Fibroblast of villous mesenchyme (primary cell): ENCODE data around the gene KRT9. TPM values are rescaled to one million over a fixed set of nuclear protein-coding genes. Genes with fewer than 3 reads are reported as not detected.
"Not testable (repeated sequence)": the region's sequence is repeated elsewhere in the genome, so short reads cannot be mapped to it uniquely, and the experiment has no call there.

Experiments used
- DNase-seq: peaks from one replicate; pipeline ENCODE4 v3.0.0-alpha.2; 2010; ENCODE audit warnings: low read depth
- H3K4me3 ChIP-seq: 2 replicates; pipeline ENCODE4 v1.5.1; 2011; ENCODE audit warnings: low read depth, mild to moderate bottlenecking, low read length
- total RNA-seq: library from RNA; depleted of rRNA; stranded (reverse); fragments of >200 nt; gene quantifications from 2 replicates; pipeline ENCODE4 v1.2.3, GENCODE V29; 2012
- TF ChIP-seq, protein P1 (sequence below): IDR thresholded peaks from 2 replicates; pipeline ENCODE4 v1.5.1; 2012; ENCODE audit warnings: low read depth, mild to moderate bottlenecking, low read length; ENCODE audit not compliant: insufficient read depth

Gene KRT9
- total RNA-seq, 1 donor = not detected

DNA sequence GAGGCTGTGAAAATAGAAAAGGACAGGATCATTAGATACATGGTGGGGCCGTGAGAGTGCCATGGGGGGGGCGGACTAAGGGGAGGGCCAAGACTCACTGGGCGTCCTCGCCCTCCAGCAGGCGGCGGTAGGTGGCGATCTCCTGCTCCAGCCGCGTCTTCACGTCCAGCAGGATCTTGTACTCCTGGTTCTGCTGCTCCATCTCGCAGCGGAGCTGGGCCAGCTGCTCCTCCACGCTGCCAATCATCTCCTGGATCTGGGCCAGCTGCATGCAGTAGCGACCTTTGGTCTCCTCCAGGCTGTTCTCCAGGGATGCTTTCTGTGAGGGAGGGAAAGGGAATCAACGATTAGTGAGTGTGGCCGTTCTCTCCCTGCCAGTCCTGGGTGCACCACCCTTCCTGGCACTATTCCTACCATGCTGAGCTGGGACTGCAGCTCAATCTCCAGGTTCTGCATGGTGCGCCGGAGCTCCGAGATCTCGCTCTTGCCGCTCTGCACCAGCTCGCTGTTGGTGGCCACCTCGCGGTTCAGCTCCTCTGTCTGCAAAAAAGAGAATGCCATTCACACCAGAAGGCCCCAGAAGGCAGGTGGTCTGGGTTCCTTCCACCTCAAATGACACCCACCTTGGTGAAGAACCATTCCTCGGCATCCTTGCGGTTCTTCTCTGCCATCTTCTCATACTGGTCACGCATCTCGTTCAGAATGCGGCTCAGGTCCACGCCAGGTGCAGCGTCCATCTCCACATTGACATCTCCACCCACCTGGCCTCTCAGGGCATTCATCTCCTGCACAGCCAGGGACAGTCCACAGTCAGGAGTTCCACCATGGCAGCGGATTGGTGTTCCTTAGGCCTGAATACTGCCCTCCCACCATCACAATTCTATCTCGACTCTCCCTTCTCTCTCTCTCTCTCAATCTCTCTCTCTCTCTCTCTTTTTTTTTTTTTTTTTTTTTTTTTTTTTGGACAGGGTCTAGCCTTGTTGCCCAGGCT, 11.6 kb upstream of the KRT9 start:
- no peak for DNase-seq
- TF ChIP-seq, protein P1, sequence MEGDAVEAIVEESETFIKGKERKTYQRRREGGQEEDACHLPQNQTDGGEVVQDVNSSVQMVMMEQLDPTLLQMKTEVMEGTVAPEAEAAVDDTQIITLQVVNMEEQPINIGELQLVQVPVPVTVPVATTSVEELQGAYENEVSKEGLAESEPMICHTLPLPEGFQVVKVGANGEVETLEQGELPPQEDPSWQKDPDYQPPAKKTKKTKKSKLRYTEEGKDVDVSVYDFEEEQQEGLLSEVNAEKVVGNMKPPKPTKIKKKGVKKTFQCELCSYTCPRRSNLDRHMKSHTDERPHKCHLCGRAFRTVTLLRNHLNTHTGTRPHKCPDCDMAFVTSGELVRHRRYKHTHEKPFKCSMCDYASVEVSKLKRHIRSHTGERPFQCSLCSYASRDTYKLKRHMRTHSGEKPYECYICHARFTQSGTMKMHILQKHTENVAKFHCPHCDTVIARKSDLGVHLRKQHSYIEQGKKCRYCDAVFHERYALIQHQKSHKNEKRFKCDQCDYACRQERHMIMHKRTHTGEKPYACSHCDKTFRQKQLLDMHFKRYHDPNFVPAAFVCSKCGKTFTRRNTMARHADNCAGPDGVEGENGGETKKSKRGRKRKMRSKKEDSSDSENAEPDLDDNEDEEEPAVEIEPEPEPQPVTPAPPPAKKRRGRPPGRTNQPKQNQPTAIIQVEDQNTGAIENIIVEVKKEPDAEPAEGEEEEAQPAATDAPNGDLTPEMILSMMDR = no peak
- H3K4me3 ChIP-seq = no peak overlapping the region

DNA sequence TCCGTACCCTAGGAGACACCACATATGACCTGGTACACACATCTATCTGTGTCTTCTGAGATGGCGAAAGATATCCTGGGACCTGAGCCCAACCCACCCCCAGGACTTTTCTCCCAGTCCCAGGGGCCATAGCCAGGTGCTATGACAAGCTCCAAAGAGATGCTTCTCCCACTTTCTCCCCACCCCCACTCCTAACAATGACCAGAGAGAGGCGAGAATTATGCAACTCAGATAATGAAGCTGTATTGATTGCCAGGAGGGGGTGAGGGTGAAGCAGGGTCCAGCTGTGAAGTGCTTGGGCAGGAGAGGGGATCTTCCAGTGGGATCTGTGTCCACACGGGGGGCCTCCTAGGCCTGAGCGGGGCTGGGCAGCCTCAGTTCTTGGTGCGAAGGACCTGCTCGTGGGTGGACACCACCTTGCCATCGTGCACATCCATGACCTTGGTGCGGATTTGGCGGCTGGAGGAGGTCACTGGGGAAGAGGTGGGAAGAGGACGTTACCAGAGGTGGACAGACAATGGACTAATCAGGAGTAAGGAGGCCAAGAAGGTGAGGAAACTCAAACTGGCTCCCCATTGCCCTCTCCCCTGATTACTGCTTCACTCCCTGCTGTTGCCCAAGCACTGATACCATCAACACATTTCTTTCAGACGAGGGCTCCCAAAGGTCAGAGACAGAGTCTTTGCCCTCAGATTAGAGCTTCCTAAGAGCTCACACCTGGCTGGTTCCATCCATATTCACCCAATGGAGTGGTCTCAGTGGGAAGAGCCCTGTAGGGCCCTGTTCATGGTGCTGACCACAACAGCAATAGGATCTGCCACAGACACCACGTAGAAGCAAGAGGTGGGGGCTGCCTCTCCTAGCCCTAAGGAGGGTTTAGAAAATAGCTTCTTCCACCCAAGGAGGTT, 10.5 kb upstream of the KRT9 start:
- not testable (repeated sequence) for H3K4me3 ChIP-seq, DNase-seq

DNA sequence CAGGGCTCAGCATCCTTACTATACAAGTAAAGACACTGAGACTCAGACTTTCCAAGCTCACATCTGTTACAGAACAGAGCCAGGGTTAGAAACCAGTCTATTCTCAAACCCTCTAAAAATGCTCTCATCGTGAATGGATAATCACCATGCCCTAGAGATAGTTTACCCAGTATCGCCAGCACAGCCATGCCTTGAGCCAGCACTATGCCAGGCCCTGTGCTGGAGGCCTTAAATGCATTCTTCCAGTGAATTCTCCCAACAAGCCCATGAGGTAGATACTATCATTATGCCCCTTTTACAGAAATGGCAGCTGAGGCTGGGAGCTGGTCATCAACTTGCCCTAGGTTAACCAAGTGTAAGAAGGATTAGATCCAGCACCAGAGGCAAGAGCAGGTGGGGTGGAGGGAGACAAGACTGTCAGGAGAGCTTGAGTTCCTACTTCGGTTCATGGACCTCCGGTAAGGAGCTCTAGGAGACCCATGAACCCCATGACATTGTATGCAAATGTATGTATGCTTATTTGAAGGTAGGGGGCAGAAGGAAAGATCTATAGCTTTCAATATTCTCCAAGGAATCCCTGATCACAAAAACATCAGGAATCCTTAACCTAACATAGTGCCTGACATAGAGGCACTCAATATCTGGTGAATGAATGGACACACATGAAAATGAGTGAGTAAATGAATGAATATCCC, 9.7 kb upstream of the KRT9 start:
- DNase-seq = no peak
- TF ChIP-seq, protein P1 = no peak

DNA sequence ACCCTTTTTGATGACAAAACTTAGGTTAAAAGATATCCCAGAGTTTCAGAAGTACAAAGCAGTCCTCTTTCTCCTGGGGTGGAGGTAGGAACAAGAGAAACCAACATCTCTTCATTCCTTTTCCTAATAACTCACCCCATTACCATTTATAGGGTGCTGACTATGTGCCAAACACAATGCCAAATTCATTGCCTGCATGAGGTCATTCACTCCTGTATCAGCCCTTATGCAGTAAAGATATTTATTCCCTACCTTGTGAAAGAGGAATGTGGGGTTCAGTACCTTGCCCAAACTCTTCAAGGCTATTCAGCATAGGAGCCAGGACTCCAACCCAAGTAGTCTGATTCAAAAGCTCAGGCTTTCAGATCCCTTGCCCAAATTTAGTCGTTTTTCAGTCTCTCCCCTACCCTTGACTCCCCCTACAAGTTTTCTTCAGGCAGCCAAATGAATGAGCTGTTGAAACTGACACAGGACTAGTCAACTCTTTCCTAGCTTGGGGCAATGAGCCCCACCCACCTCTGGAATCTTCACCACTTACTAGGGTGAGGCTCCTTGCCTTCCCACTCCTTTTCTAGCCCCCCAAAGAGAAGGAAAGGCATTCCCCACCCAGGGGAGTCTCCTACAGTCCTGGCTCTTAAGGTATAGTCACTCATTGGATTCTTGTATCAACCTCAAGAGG, 9.0 kb upstream of the KRT9 start:
- no peak for DNase-seq
- TF ChIP-seq, protein P1 = no peak
- no peak overlapping the region for H3K4me3 ChIP-seq

More for the DNA sequence above, 9.7 kb upstream of the KRT9 start:
- no peak overlapping the region for H3K4me3 ChIP-seq

DNA sequence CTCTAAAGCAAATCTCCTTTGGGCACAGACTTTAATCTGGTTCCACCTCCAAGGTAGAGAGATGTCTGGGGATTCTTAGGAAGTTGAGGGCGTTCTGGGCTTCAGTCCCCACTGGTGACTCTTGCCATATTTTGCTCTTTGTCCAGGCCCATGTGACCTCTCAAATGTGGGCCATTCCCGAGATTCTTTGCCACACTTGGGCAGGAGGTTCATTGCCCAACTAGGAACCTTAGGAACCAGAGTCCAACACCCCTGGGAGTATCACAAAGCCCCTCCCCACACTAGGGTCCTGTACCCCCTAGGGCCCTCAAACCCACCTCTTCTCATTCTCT, 8.4 kb upstream of the KRT9 start:
- DNase-seq = no peak
- TF ChIP-seq, protein P1 = no peak
- H3K4me3 ChIP-seq = no peak overlapping the region

DNA sequence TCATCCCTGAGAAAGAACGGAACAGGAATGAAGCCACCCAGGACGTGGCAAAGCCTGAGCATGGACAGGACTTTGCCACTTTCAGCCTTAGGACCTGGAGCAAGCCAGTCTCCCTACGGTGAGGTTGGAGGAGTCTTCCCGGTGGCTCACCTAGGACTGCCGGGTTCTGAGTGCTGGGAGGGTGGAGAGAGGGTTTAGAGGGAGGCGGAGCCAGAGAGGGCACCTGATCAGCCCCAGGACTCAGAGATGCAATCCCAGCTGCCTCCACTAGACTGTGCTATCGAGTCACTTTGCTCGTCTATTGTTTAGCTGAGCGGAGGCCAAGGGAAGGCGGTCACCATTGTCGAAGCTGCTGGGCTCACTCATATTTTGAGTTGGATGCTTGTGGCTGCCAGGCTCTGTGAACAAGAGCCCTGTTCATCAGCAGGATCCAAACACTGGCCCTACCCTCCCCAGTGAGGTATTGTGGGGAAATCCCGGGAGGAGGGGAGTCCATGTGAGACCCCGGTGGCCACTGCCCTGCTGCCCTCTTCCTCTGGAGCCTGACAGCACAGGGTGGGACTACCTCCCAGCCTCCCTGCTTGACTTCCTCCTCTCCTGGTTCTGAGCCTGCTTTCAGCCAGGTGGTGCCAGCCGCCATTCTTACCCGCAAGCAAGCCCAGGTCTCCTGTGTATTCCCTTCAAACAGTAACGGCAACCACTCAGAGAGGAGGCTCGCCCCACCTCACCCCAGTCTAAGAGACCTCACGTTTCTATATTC, 7.8 kb upstream of the KRT9 start:
- DNase-seq = peak; percentile 62
- H3K4me3 ChIP-seq = no peak overlapping the region
- TF ChIP-seq, protein P1 = peak; percentile 87
